GM19467 (cell line): ENCODE data around the gene GAR1.
A peak's percentile ranks its signal among the peaks of the same experiment; 100 is the strongest.
"Not testable (repeated sequence)": the region's sequence is repeated elsewhere in the genome, so short reads cannot be mapped to it uniquely, and the experiment has no call there.

ENCODE experiments used
- ATAC-seq: cut with Tn5 transposase; IDR thresholded peaks from one replicate; pipeline ENCODE4 v1.9.1; 2021; ENCODE audit warnings: mild to moderate bottlenecking, moderate library complexity; ENCODE audit not compliant: unreplicated experiment

GAR1 gene

GRCh38 chr4:109815151-109816081 lies at the start of gene GAR1:
GAR1 (plus strand) TSS chr4:109815762; CDS start chr4:109816165, 403 bp downstream.
- ATAC-seq: peak; percentile 99

GRCh38 chr4:109782092-109782491 lies 33.5 kb upstream of the GAR1 start:
- ATAC-seq: not testable (repeated sequence)

- ATAC-seq: no peak
These were observed 28.7 kb upstream of the GAR1 start for GRCh38 chr4:109786846-109787245.

- no peak for ATAC-seq
These were observed 27.8 kb upstream of the GAR1 start for GRCh38 chr4:109787807-109788206.

- no peak for ATAC-seq
These were observed 20.5 kb upstream of the GAR1 start for GRCh38 chr4:109795059-109795458.

- ATAC-seq: no peak
These were observed 16.7 kb upstream of the GAR1 start for GRCh38 chr4:109798866-109799265.

GRCh38 chr4:109801099-109801789 lies 14.3 kb upstream of the GAR1 start:
- ATAC-seq: no peak

GRCh38 chr4:109801895-109802319 lies 13.7 kb upstream of the GAR1 start, which contains the start of gene CFI:
CFI (minus strand) TSS chr4:109801999; CDS start chr4:109801971, 28 bp downstream.
- no peak for ATAC-seq

- peak; percentile 69 for ATAC-seq
These were observed 11.5 kb upstream of the GAR1 start for GRCh38 chr4:109803924-109804571.

GRCh38 chr4:109809655-109810054 lies 5.9 kb upstream of the GAR1 start:
- ATAC-seq: no peak

- no peak for ATAC-seq
These were observed 4.8 kb upstream of the GAR1 start for GRCh38 chr4:109810552-109811387.

- no peak for ATAC-seq
These were observed 3.9 kb upstream of the GAR1 start for GRCh38 chr4:109811707-109812106.

GRCh38 chr4:109816082-109816442 lies 500 bp downstream of the GAR1 start:
- no peak for ATAC-seq

GRCh38 chr4:109816894-109817293 lies 1.3 kb downstream of the GAR1 start:
- ATAC-seq: no peak

GRCh38 chr4:109818268-109818667 lies 2.7 kb downstream of the GAR1 start:
- no peak for ATAC-seq

- no peak for ATAC-seq
These were observed 5.0 kb downstream of the GAR1 start for GRCh38 chr4:109820563-109820962.

- ATAC-seq: no peak
These were observed 5.6 kb downstream of the GAR1 start for GRCh38 chr4:109821185-109821584.

- ATAC-seq: no peak
These were observed 11.2 kb downstream of the GAR1 start for GRCh38 chr4:109826719-109827118.

- no peak for ATAC-seq
These were observed 12.1 kb downstream of the GAR1 start, which contains the start of gene RRH for GRCh38 chr4:109827672-109828071. RRH (plus strand) TSS chr4:109827972; CDS start chr4:109828028, 56 bp downstream.

GRCh38 chr4:109833756-109834155 lies 18.2 kb downstream of the GAR1 start:
- ATAC-seq: no peak
